Stimulated activated naive CD8-positive, alpha-beta T cell treated with anti-CD3 and anti-CD28 coated beads, Interleukin-15, Interleukin-2, amounts not matched to agents 100 U/mL and 50 U/mL, for 24 hours (primary cell): ENCODE measurements around the gene AATF.
A peak's percentile ranks its signal among the peaks of the same experiment; 100 is the strongest.

ENCODE experiments used
- ATAC-seq: fragments of 150-1000 bp; cut with Tn5 transposase; one replicate; pipeline ENCODE4 v1.10.0; 2021
- DNase-seq: peaks from one replicate; pipeline ENCODE4 v3.0.0; 2021

The AATF gene

GRCh38 chr17:36948717-36949460, at the start of gene AATF:
Gene AATF, plus strand, starts transcription at chr17:36948954. Its CDS starts 172 bp downstream, at chr17:36949126.
- peak; percentile 98 for ATAC-seq
- peak; percentile 98 for DNase-seq

DNA sequence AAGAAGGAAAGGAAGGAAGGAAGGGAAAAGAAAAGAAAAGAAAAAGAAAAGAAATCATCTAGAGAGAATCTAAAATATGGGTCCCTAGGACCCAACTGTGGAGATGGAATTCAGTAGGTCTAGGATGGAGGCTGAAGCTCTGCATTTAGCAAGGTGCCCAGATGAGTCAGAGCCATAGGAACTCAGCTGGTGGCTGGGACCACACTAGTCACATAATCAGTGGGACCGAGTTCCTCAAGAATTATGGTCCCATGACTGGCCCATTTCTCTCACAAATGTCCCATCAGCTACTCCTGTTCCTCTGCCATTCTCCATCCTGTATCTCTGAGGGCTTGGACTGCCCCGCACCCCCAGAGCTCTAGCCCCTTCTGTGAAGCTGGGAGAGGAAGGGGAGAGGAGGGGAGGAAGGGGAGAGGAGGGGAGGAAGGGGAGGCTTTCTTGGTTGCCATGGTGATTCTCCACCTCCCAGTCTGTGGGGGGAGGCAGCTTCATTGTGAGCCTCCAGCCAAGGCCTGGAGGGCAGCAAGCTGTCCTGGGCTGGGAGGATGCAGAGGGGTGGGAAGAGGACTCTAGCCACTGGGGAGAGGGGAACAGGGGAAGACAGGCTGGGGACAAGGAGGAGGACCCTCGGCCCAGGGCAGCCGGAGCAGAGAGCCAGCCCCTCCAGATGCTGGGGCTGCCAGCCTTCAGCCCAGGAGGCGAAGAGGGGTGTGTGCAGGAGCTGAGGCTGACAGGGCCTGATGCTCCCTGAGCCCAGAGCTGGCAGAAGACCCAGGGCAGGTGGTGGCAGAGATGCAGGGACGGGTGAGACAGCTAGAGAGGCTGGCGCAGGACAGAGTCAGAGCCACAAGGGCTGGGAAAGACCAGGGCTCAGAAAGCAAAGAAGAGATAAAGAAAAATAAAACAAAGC, 49.2 kb upstream of the AATF start:
- no peak for ATAC-seq

DNA sequence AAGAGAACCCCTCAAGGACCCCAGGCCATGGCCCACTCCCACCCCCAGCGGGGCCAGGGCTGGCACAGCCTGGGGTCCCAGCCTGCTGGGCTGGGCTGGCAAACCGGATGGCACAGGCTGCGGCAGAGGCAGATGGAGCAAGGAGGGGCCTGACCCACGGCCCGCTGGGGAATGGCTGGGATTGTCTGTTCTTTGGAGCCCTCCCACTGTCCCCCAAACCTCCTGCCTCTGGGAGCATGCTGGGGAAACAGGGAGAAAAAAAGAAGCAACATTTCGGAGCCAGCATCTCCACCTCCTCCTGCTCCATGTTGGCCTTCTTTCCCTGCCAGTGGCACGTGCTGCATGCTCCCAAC, 48.6 kb upstream of the AATF start:
- DNase-seq: no peak
- no peak for ATAC-seq

More for the DNA sequence above, 49.2 kb upstream of the AATF start:
- no peak for DNase-seq

GRCh38 chr17:36901506-36901905, 47.2 kb upstream of the AATF start:
- ATAC-seq (no peak), DNase-seq (no peak)

DNA sequence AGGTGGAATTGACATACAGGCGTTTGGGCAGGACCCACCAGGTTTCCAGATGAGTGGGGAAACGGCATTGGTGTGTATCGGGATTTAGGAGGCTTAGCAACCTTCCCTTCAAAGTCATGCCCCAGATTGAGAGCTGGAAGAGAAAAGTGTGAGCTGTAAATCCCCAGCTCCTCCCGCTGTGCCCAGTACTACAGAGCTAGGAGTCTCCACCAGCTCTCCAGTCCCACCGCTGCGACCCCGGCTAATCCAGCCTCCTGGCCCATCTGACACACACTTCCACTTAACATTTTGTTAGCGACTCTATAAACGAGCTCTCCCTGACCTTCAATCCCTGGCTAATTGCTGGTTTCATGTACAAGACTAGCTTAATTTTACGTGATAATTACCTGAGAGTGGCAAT, 41.3 kb upstream of the AATF start:
- DNase-seq (no peak), ATAC-seq (no peak)

DNA sequence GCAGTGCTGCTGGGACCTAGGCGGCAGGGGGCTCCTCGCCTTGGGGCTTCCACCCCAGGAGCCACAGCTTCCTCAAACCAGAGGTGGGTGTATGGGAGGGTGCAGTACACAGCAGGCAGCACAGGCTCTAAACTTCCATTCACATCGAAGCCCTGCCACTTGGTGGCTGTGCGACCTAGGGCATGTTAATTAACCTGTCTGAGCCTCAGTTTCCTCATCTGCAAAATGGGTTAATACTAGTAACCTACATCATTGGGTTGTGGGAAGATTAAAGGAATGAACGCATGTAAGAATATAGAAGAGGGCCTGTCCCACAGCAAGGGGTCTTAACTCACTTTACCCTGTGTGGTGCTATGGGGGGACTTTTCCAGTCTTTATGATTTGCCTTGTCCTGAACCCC, 38.2 kb upstream of the AATF start:
- no peak for ATAC-seq
- DNase-seq: no peak

DNA sequence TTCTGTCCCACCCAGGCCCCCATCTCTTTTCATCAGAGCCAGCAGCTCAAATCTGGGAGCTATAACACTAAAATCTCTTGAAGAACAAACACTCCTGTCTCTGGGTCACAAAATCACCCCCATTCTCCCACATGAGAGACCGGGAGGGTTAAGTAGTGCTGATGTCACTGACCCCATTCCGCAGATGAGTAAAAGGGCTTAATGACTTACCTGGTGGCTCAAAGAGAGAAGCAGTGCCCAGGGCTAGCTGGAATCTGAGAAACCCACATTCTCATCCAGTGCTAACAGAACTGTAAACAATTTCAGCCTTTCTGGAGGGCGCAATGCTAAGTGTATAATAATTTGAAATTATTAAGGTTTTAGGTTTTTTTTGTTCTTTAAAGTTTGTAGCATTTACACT, 37.8 kb upstream of the AATF start:
- DNase-seq (no peak), ATAC-seq (no peak)

DNA sequence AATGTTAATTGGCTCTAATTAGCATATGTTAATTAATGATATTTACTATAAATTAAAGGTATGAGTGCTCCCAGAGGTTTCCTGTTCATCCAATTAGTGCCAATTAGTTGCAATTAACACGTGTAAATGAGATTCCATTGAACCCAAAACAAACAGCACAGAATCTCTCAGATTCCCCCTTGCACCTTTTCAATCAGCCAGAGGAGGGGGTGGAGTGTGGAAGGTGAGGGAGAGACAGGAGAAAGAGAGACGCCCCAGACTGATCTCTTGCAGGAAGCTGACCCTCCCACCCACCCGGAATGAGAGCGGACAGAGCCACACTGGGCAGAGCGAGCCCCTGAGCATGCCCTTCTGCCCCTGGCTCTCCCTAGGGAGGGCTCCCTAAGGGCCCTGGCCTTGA, 35.6 kb upstream of the AATF start:
- DNase-seq (no peak), ATAC-seq (no peak)

GRCh38 chr17:36918211-36918691, 30.5 kb upstream of the AATF start:
- no peak for DNase-seq

DNA sequence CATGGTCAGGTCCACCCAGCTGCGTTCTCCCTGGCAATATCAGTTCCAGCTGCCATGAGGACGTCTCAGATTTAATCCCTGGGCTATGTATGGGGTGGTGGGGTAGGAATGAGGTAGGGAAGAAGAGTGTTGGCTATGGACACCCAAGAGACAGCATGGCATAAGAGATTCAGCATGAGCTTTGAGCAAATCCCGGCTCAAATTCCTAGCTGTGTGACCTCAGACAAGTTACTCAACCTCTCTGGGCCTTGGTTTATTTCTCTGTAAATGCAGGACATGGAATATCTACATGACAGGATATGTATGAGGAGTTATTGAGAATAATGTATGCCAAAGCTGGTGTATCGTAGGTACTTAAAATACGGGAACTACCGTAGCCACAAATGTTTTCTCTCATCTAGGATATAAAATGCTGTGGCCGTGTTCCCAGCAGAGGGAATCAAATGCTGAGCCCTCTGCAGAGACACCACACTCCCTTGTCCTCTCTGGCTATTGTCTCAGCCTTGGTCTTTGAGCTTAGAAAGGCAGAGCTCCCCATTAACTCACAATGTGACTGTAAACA, 29.3 kb upstream of the AATF start:
- ATAC-seq (no peak), DNase-seq (no peak)

More at GRCh38 chr17:36918211-36918691, 30.5 kb upstream of the AATF start:
- no peak for ATAC-seq

- DNase-seq: peak; percentile 39
- ATAC-seq: peak; percentile 56
Measured at GRCh38 chr17:36920032-36921005, 28.4 kb upstream of the AATF start.

DNA sequence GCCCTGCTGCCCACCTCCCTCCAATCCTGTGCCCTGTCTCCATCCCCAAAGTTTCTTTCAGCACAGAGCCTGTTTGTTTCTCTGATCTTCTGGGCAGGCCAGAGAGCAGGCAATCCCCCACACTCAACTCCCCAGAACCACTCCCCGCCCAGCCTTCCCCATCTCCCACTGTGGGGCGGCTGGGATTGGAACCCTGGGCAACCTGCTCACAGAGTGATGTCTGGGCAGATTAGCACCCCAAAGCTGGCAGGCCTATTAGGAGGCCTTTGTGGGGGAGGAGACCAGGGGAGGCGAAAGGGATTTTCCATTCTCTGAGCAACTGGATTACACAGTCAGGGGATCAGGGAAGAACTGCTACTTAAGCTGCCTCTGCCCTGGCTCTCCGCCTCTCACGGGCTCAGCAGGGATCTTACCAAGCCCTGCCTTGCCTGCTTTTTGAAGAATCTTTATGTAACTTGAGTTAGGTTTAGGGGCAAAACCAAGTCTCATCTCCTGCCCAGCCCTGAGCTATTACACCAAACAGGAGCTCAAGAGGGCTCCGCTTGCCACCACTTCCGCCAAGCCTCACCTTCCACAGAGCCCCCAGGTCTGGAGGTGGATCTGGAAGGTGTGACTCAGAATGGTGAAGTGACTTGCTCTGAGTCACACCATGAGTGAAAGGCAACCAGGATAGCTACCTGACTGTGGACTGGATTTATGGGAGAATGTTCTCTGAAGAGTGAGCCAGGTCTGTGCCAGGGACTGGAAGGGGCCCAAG, 27.5 kb upstream of the AATF start:
- ATAC-seq (peak; percentile 95), DNase-seq (peak; percentile 74)

GRCh38 chr17:36922175-36922574, 26.6 kb upstream of the AATF start:
- ATAC-seq (no peak), DNase-seq (no peak)

DNA sequence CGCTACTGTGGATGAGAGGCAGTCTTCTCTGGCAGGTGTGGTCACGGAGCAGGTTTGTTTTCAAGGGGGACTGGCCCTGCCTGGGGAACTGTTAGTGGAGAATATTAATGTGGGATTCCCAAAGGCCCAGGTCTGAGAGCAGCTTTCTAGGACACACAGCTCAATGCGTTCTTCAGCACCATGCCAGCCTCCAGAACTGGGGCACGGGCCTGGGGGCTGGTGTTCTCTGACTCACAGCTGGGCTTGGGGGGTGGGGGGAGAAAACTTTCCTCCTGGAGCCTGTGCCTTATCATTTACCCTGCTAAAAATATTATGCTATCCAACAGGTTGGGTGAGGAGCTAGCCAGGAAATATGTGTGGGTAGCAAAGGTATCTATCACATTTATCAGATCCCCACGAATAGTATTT, 24.9 kb upstream of the AATF start:
- no peak for ATAC-seq

GRCh38 chr17:36926226-36926625, 22.5 kb upstream of the AATF start:
- no peak for DNase-seq

More for the DNA sequence above, 24.9 kb upstream of the AATF start:
- no peak for DNase-seq

GRCh38 chr17:36926701-36927100, 22.1 kb upstream of the AATF start:
- no peak for ATAC-seq
- no peak for DNase-seq

More at GRCh38 chr17:36926226-36926625, 22.5 kb upstream of the AATF start:
- no peak for ATAC-seq

GRCh38 chr17:36928471-36929345, 20.0 kb upstream of the AATF start:
- DNase-seq: no peak
- no peak for ATAC-seq

GRCh38 chr17:36929851-36930582, 18.7 kb upstream of the AATF start:
- DNase-seq: no peak
- no peak for ATAC-seq

DNA sequence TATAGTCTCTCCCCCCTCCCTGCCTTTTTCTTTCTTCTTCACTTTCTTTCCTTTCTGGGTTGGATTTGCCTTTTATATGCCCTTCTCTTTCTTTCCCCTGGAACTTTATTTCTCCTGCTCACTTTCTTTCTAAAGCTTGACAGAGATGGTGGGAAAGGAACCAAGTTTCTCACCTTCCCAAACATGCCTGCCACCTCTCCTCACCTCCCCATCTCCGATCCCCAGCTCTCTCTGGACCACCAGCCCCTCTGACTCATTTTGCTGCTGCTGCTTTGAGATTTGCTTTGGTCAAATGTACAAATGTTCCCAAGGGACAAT, 18.2 kb upstream of the AATF start:
- DNase-seq: no peak
- no peak for ATAC-seq
